ENCODE measurements around the gene IRX1.
A peak's percentile ranks its signal among the peaks of the same experiment; 100 is the strongest.

The IRX1 gene

DNA sequence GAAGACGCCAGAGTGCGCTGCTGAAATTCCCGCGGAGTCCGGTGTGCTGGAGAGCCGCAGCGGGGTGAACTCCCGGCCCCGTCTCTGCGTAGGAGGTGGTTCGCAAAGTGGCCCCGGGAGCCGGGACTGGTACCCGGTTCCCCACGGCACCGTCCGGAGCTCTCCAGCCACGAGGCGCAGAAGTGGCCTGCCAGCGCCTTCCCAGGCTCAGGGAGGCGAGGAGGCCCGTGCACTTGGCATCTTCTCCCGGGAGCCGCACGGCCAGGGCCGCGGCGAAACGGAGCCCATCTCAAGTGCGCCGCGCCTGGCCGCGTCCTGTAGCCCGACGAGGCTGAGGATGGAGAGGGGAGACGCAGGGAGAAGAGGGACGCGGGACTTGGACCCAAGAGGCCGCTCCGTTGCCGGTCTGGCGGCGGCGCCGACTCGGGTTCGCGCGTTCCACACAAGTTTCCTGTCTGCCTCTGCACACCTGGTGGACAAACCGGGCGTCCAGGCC is 1.1 kb upstream of the IRX1 start:
- Histone ChIP-seq H3K36me3 (ENCODE audit: control insufficient read depth, insufficient read depth, low read length) (no peaks in the 10 kb centered on the region), H3K9me3 (ENCODE audit: control insufficient read depth, low read length) (no peaks in the 10 kb centered on the region), H3K4me3 (ENCODE audit: extremely low read depth, insufficient read depth, low read length, poor library complexity, severe bottlenecking) (peak overlapping the region; percentile 19), H3K27ac (ENCODE audit: low read depth, low read length, severe bottlenecking) (no peak overlapping the region), H3K4me1 (ENCODE audit: control insufficient read depth, insufficient read depth, low read length, poor library complexity, severe bottlenecking) (peaks cover 18% of the 10 kb centered on the region)
- WGBS, 2 experiments (ENCODE audit: insufficient coverage in 2 of 2) = 1% methylated on average over 37 to 39 of the region's 52 CpGs

GRCh38 chr5:3596261-3596825 is 711 bp downstream of the IRX1 start:
- Histone ChIP-seq H3K4me3 (ENCODE audit: extremely low read depth, insufficient read depth, low read length, poor library complexity, severe bottlenecking) (peak overlapping the region; percentile 38), H3K27ac (ENCODE audit: low read depth, low read length, severe bottlenecking) (no peak overlapping the region)
- 0% methylated on average over 53 to 57 of the region's 63 CpGs for WGBS, 2 experiments (ENCODE audit: insufficient coverage in 2 of 2)

DNA sequence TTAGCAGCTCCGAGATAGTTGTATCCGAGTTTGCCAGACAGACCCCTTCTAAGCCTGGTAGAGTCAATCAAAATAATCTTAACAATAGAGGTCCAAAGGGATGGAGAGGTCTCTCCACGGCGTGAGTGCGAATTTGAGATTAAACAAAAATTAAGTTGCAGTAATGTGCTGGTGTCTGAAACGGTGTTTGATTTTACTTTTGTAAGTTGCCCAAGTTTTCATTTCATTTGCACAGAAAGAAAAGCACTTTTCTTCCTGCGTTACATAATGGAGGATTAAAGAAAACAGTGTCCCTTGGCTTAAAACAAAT is 1.2 kb downstream of the IRX1 start:
- no peak overlapping the region for H3K27ac ChIP-seq (ENCODE audit: low read depth, low read length, severe bottlenecking)
- H3K9me3 ChIP-seq (ENCODE audit: control insufficient read depth, low read length) = no peaks in the 10 kb centered on the region
- H3K36me3 ChIP-seq (ENCODE audit: control insufficient read depth, insufficient read depth, low read length) = no peaks in the 10 kb centered on the region
- H3K4me1 ChIP-seq (ENCODE audit: control insufficient read depth, insufficient read depth, low read length, poor library complexity, severe bottlenecking) = peaks cover 10% of the 10 kb centered on the region
- H3K4me3 ChIP-seq (ENCODE audit: extremely low read depth, insufficient read depth, low read length, poor library complexity, severe bottlenecking) = peak overlapping the region; percentile 38
- WGBS, 2 experiments (ENCODE audit: insufficient coverage in 2 of 2) = 0% methylated on average over 1 of the region's 7 CpGs

More at GRCh38 chr5:3596261-3596825, 711 bp downstream of the IRX1 start:
- Histone ChIP-seq H3K4me1 (ENCODE audit: control insufficient read depth, insufficient read depth, low read length, poor library complexity, severe bottlenecking) (peaks cover 10% of the 10 kb centered on the region), H3K9me3 (ENCODE audit: control insufficient read depth, low read length) (no peaks in the 10 kb centered on the region), H3K36me3 (ENCODE audit: control insufficient read depth, insufficient read depth, low read length) (no peaks in the 10 kb centered on the region)

DNA sequence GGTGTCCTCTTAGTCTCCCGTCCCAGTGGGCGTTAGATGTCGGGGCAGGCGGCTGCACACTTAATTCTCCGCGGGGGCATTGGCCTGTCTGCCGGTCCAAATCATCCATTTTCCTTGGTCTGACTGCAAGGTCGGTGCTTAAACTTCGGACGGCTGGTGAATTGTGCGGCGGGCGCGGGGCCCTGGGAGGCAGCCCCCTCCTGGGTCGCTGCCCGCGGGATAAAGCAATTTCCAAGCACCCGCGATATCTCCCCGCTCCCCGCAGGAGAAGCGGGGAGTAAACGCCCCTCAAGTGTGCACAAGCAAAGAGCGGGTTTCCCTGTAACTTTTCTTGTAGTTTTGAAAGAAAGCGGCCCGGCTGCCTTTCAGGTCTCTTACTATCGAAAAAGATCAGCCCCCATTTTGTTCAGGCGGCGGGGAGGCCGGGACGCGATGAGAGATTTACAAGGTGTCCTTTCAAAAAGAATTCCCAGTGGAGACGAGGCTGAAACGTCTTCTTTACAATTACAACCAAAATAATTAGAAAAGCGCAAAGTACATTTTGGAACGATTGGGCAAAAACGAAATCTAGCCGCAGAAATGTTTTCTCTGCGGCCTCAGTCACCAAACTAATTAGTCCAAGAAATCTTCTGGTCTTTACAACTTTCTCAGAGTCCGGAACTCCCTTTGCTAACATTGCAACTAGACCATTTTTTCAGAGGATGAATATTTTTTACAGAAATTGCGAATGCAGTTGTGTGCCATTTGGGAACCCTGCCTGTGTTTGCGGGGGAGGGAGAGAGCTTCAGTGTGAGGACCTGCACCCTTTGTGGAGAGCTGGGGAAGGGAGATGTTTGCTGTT is 1.8 kb downstream of the IRX1 start:
- Histone ChIP-seq H3K27ac (ENCODE audit: low read depth, low read length, severe bottlenecking) (no peak overlapping the region), H3K4me1 (ENCODE audit: control insufficient read depth, insufficient read depth, low read length, poor library complexity, severe bottlenecking) (peaks cover 10% of the 10 kb centered on the region), H3K4me3 (ENCODE audit: extremely low read depth, insufficient read depth, low read length, poor library complexity, severe bottlenecking) (peak overlapping the region; percentile 38), H3K9me3 (ENCODE audit: control insufficient read depth, low read length) (no peaks in the 10 kb centered on the region), H3K36me3 (ENCODE audit: control insufficient read depth, insufficient read depth, low read length) (no peaks in the 10 kb centered on the region)
- 2 to 3% methylated on average over 35 to 36 of the region's 42 CpGs for WGBS, 2 experiments (ENCODE audit: insufficient coverage in 2 of 2)

DNA sequence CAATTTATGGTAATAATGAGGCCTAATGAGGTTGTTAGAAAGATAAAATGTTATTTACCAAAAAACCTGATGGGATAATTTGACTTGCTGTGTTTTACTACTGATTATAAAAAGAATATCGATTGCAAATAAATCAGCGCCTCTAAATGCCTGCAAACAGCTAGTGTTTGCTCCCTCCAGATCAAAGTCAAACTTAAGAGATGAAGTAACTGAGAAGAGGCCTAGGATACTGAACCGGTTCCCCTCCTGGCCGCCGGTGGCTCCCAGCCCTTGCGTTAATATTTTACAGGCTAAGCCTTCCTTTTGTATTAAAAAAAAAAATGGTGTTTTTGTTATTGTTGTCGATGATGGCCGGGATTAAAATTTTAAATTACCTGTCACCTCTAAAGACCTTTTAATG is 2.6 kb downstream of the IRX1 start:
- Histone ChIP-seq H3K4me3 (ENCODE audit: extremely low read depth, insufficient read depth, low read length, poor library complexity, severe bottlenecking) (no peak overlapping the region), H3K27ac (ENCODE audit: low read depth, low read length, severe bottlenecking) (no peak overlapping the region), H3K36me3 (ENCODE audit: control insufficient read depth, insufficient read depth, low read length) (no peaks in the 10 kb centered on the region), H3K4me1 (ENCODE audit: control insufficient read depth, insufficient read depth, low read length, poor library complexity, severe bottlenecking) (peaks cover 10% of the 10 kb centered on the region), H3K9me3 (ENCODE audit: control insufficient read depth, low read length) (no peaks in the 10 kb centered on the region)
- WGBS, 2 experiments (ENCODE audit: insufficient coverage in 2 of 2) = 0 to 3% methylated on average over 1 to 5 of the region's 8 CpGs

DNA sequence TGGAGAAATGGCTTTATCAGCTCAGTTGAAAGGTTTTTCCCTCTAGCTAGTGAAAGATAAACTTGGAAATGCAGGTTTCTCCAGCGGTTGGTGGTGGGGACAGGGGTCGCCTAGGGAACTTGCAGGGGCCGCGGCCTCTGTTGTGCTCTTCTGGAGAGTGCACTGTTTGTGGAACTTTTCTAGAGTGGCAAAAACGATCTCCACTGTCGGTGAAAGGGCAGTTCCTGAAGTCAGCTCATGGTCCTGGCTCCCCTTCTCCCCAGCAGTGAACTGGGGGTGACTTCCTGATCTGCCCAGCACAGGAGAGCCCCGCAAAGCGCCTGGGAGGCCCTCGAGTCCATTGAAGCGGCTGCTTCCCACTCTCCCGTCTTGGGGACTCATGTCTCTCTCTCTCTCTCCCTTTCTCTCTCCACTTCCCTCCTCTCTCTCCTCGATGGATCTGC is 3.2 kb downstream of the IRX1 start:
- no peak overlapping the region for H3K4me3 ChIP-seq (ENCODE audit: extremely low read depth, insufficient read depth, low read length, poor library complexity, severe bottlenecking)
- no peaks in the 10 kb centered on the region for H3K36me3 ChIP-seq (ENCODE audit: control insufficient read depth, insufficient read depth, low read length)
- no peak overlapping the region for H3K27ac ChIP-seq (ENCODE audit: low read depth, low read length, severe bottlenecking)
- H3K9me3 ChIP-seq (ENCODE audit: control insufficient read depth, low read length) = no peaks in the 10 kb centered on the region
- WGBS, 2 experiments (ENCODE audit: insufficient coverage in 2 of 2) = 22 to 25% methylated on average over 9 to 11 of the region's 12 CpGs
- peaks cover 10% of the 10 kb centered on the region for H3K4me1 ChIP-seq (ENCODE audit: control insufficient read depth, insufficient read depth, low read length, poor library complexity, severe bottlenecking)

GRCh38 chr5:3599226-3600105 is 3.8 kb downstream of the IRX1 start:
- peaks cover 6% of the 10 kb centered on the region for H3K4me1 ChIP-seq (ENCODE audit: control insufficient read depth, insufficient read depth, low read length, poor library complexity, severe bottlenecking)
- WGBS, 2 experiments (ENCODE audit: insufficient coverage in 2 of 2) = 40 to 49% methylated on average over 62 to 83 of the region's 86 CpGs
- H3K4me3 ChIP-seq (ENCODE audit: extremely low read depth, insufficient read depth, low read length, poor library complexity, severe bottlenecking) = no peak overlapping the region
- no peaks in the 10 kb centered on the region for H3K9me3 ChIP-seq (ENCODE audit: control insufficient read depth, low read length)
- no peaks in the 10 kb centered on the region for H3K36me3 ChIP-seq (ENCODE audit: control insufficient read depth, insufficient read depth, low read length)
- H3K27ac ChIP-seq (ENCODE audit: low read depth, low read length, severe bottlenecking) = no peak overlapping the region

GRCh38 chr5:3600106-3601060 is 4.8 kb downstream of the IRX1 start:
- H3K4me3 ChIP-seq (ENCODE audit: extremely low read depth, insufficient read depth, low read length, poor library complexity, severe bottlenecking) = peak overlapping the region; percentile 9

DNA sequence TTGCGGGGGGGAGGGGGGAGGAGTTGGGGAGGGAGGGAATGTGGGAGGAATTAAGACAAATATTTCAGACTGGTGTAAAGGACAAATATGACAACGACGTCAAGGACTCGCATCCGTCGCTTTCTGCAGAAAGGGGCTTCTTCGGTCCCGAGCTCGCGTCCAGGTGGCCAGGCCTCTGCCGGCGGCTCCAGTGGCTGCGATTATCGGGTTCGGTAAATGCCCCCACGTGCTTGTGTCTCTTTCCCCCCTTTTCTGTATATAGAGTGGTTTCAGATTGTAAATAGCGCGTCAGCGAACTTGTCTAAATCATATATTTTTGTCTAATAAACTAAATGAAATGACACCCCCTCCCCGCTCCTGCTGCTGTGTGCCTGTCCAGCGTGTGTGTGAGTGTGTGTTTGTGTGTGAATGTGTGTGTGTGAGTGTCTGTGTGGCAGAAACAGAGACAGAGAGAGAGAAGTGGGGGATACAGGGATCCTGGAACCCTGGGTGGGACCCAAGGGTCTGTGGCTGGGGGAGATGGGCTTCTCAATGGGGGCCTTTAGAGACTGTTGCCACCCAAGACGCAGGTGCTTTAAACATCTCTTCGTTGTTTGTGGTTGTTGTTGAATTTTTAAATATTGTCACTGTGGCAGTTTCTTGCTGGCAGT is 5.6 kb downstream of the IRX1 start:
- Histone ChIP-seq H3K9me3 (ENCODE audit: control insufficient read depth, low read length) (no peaks in the 10 kb centered on the region), H3K36me3 (ENCODE audit: control insufficient read depth, insufficient read depth, low read length) (no peaks in the 10 kb centered on the region), H3K4me3 (ENCODE audit: extremely low read depth, insufficient read depth, low read length, poor library complexity, severe bottlenecking) (no peak overlapping the region), H3K4me1 (ENCODE audit: control insufficient read depth, insufficient read depth, low read length, poor library complexity, severe bottlenecking) (no peaks in the 10 kb centered on the region), H3K27ac (ENCODE audit: low read depth, low read length, severe bottlenecking) (no peak overlapping the region)
- WGBS, 2 experiments (ENCODE audit: insufficient coverage in 2 of 2) = 12 to 28% methylated on average over 10 to 11 of the region's 23 CpGs

More at GRCh38 chr5:3600106-3601060, 4.8 kb downstream of the IRX1 start:
- Histone ChIP-seq H3K9me3 (ENCODE audit: control insufficient read depth, low read length) (no peaks in the 10 kb centered on the region), H3K36me3 (ENCODE audit: control insufficient read depth, insufficient read depth, low read length) (no peaks in the 10 kb centered on the region), H3K4me1 (ENCODE audit: control insufficient read depth, insufficient read depth, low read length, poor library complexity, severe bottlenecking) (no peaks in the 10 kb centered on the region), H3K27ac (ENCODE audit: low read depth, low read length, severe bottlenecking) (no peak overlapping the region)
- 14 to 17% methylated on average over 43 to 50 of the region's 71 CpGs for WGBS, 2 experiments (ENCODE audit: insufficient coverage in 2 of 2)

Measured in mesodermal cell (in vitro differentiated cells).